MG63 (cell line): ENCODE results near the gene DST. TPM values are rescaled to one million over a fixed set of nuclear protein-coding genes. Genes with fewer than 3 reads are reported as not detected.
A peak's percentile ranks its signal among the peaks of the same experiment; 100 is the strongest.
"Not testable (repeated sequence)": the region's sequence is repeated elsewhere in the genome, so short reads cannot be mapped to it uniquely, and the experiment has no call there.

Experiments used
- DNase-seq: peaks from one replicate; pipeline ENCODE4 v3.0.0-alpha.2; 2020
- H3K27me3 ChIP-seq: fragments of 250-450 bp; sonication (Bioruptor Pico); 2 replicates; pipeline ENCODE4 v1.5.1; 2020; ENCODE audit warnings: mild to moderate bottlenecking, moderate library complexity
- H3K36me3 ChIP-seq: fragments of 250-450 bp; sonication (Bioruptor Pico); 2 replicates; pipeline ENCODE4 v1.5.1; 2020; ENCODE audit warnings: mild to moderate bottlenecking, moderate library complexity
- H3K4me3 ChIP-seq: fragments of 250-450 bp; sonication (Bioruptor Pico); 2 replicates; pipeline ENCODE4 v1.5.1; 2020; ENCODE audit warnings: mild to moderate bottlenecking, moderate library complexity
- H3K9me3 ChIP-seq: fragments of 250-450 bp; sonication (Bioruptor Pico); 2 replicates; pipeline ENCODE4 v1.5.1; 2020; ENCODE audit warnings: mild to moderate bottlenecking, moderate library complexity
- total RNA-seq: library from RNA; depleted of rRNA; stranded (reverse); fragments of >200 nt; shearing (Covaris generic); gene quantifications from 2 replicates; pipeline ENCODE4 v1.2.3, GENCODE V29; 2014; ENCODE audit warnings: low replicate concordance

Gene DST
- total RNA-seq, 1 experiment from 2014 or later: 16.7 TPM

- no peak for DNase-seq
- H3K36me3 ChIP-seq: no peaks in the 10 kb centered on the region; the same call in 1 of the 2 replicates
Measured at GRCh38 chr6:56570413-56571359, 72.0 kb downstream of the DST start.

GRCh38 chr6:56567501-56567900 is 75.2 kb downstream of the DST start:
- DNase-seq: no peak
- H3K9me3 ChIP-seq: peaks cover 7% of the 10 kb centered on the region
- H3K36me3 ChIP-seq: peaks cover 14% of the 10 kb centered on the region
- H3K27me3 ChIP-seq: no peaks in the 10 kb centered on the region
- H3K4me3 ChIP-seq: no peak overlapping the region

More at GRCh38 chr6:56570413-56571359, 72.0 kb downstream of the DST start:
- no peaks in the 10 kb centered on the region for H3K9me3 ChIP-seq
- no peaks in the 10 kb centered on the region for H3K27me3 ChIP-seq
- H3K4me3 ChIP-seq: no peak overlapping the region

- H3K9me3 ChIP-seq, H3K27me3 ChIP-seq, H3K4me3 ChIP-seq, DNase-seq: not testable (repeated sequence)
- peaks cover 24% of the 10 kb centered on the region for H3K36me3 ChIP-seq
Measured at GRCh38 chr6:56562730-56563129, 80.0 kb downstream of the DST start.

GRCh38 chr6:56556751-56557540 is 85.7 kb downstream of the DST start:
- no peaks in the 10 kb centered on the region for H3K9me3 ChIP-seq
- peaks cover 22% of the 10 kb centered on the region for H3K36me3 ChIP-seq
- no peak overlapping the region for H3K4me3 ChIP-seq
- DNase-seq: no peak
- no peaks in the 10 kb centered on the region for H3K27me3 ChIP-seq

GRCh38 chr6:56555438-56555872 is 87.2 kb downstream of the DST start:
- Histone ChIP-seq H3K36me3 (peaks cover 20% of the 10 kb centered on the region), H3K27me3 (no peaks in the 10 kb centered on the region), H3K4me3 (no peak overlapping the region), H3K9me3 (no peaks in the 10 kb centered on the region)
- no peak for DNase-seq

- Histone ChIP-seq H3K9me3 (no peaks in the 10 kb centered on the region), H3K36me3 (peaks cover 16% of the 10 kb centered on the region), H3K4me3 (no peak overlapping the region), H3K27me3 (no peaks in the 10 kb centered on the region)
- no peak for DNase-seq
Measured at GRCh38 chr6:56552187-56553130, 90.2 kb downstream of the DST start.

- DNase-seq: no peak
- peaks cover 16% of the 10 kb centered on the region for H3K36me3 ChIP-seq
- no peaks in the 10 kb centered on the region for H3K9me3 ChIP-seq
- no peaks in the 10 kb centered on the region for H3K27me3 ChIP-seq
- no peak overlapping the region for H3K4me3 ChIP-seq
Measured at GRCh38 chr6:56551409-56552120, 91.1 kb downstream of the DST start.

- Histone ChIP-seq H3K36me3 (peaks cover 10% of the 10 kb centered on the region), H3K9me3 (no peaks in the 10 kb centered on the region), H3K27me3 (no peaks in the 10 kb centered on the region), H3K4me3 (no peak overlapping the region)
- no peak for DNase-seq
Measured at GRCh38 chr6:56550301-56550700, 92.4 kb downstream of the DST start.

GRCh38 chr6:56549014-56549413 is 93.7 kb downstream of the DST start:
- DNase-seq: no peak
- H3K27me3 ChIP-seq: no peaks in the 10 kb centered on the region
- no peak overlapping the region for H3K4me3 ChIP-seq
- peaks cover 6% of the 10 kb centered on the region; the same call in 1 of the 2 replicates for H3K36me3 ChIP-seq
- H3K9me3 ChIP-seq: no peaks in the 10 kb centered on the region

GRCh38 chr6:56547687-56548086 is 95.0 kb downstream of the DST start:
- H3K36me3 ChIP-seq: peaks cover 6% of the 10 kb centered on the region; the same call in 1 of the 2 replicates
- H3K4me3 ChIP-seq: no peak overlapping the region
- no peaks in the 10 kb centered on the region for H3K9me3 ChIP-seq
- no peak for DNase-seq
- H3K27me3 ChIP-seq: no peaks in the 10 kb centered on the region

- peak; percentile 94 for DNase-seq
- no peaks in the 10 kb centered on the region for H3K27me3 ChIP-seq
- H3K9me3 ChIP-seq: no peaks in the 10 kb centered on the region
- no peaks in the 10 kb centered on the region for H3K36me3 ChIP-seq
- peak overlapping the region; percentile 58 for H3K4me3 ChIP-seq
Measured at GRCh38 chr6:56542364-56543331, 100.0 kb downstream of the DST start.

GRCh38 chr6:56541741-56542360 is 100.8 kb downstream of the DST start:
- no peaks in the 10 kb centered on the region for H3K36me3 ChIP-seq
- H3K4me3 ChIP-seq: peak overlapping the region; percentile 58
- no peaks in the 10 kb centered on the region for H3K27me3 ChIP-seq
- no peak for DNase-seq
- H3K9me3 ChIP-seq: no peaks in the 10 kb centered on the region

GRCh38 chr6:56541030-56541600 is 101.6 kb downstream of the DST start:
- Histone ChIP-seq H3K4me3 (peak overlapping the region; percentile 58), H3K27me3 (no peaks in the 10 kb centered on the region), H3K36me3 (peaks cover 5% of the 10 kb centered on the region), H3K9me3 (no peaks in the 10 kb centered on the region)
- DNase-seq: no peak
